ENCODE results near the gene GTF3C2.

GRCh38 chr2:27390822-27391679 lies 34.5 kb upstream of the GTF3C2 start:
- TF ChIP-seq CTCF (IDR thresholded peaks at IDR 0.05) (no peak), POLR2A (IDR thresholded peaks at IDR 0.05) (no peak)

All from adrenal gland (tissue), 5 donors.